NT2/D1 (cell line): ENCODE data around the gene EIF3K.

Experiments used
- SUZ12 ChIP-seq: IDR thresholded peaks from 2 replicates; pipeline ENCODE4 v1.6.1; 2011; ENCODE audit not compliant: insufficient read length, insufficient read depth; ENCODE audit errors: extremely low read depth
- ZNF274 ChIP-seq: IDR thresholded peaks from 2 replicates; pipeline ENCODE4 v1.6.1; 2011; ENCODE audit warnings: mild to moderate bottlenecking, low read depth, low read length

- TF ChIP-seq SUZ12: no peak
- TF ChIP-seq ZNF274: no peak
Observed at GRCh38 chr19:38596057-38596981, 22.7 kb upstream of the EIF3K start.
